Karpas-422 (cell line): Measurements from ENCODE around the gene TMEM132C. TPM values are rescaled to one million over a fixed set of nuclear protein-coding genes. Genes with fewer than 3 reads are reported as not detected.
"Not testable (repeated sequence)": the region's sequence is repeated elsewhere in the genome, so short reads cannot be mapped to it uniquely, and the experiment has no call there.

Source experiments
- DNase-seq: peaks from one replicate; pipeline ENCODE4 v3.0.0-alpha.2; 2015
- H2AFZ ChIP-seq: fragments of 200-600 bp; sonication (generic); 2 replicates; pipeline ENCODE4 v1.6.1; 2014; ENCODE audit warnings: antibody characterized with exemption, low read length, mixed read lengths
- H3K27ac ChIP-seq: fragments of 200-600 bp; sonication (generic); 2 replicates; pipeline ENCODE4 v1.5.1; 2014; ENCODE audit warnings: mild to moderate bottlenecking, low read length, moderate library complexity
- H3K27me3 ChIP-seq: fragments of 200-600 bp; sonication (generic); 2 replicates; pipeline ENCODE4 v1.6.1; 2014; ENCODE audit warnings: low read length, mixed read lengths
- H3K36me3 ChIP-seq: fragments of 200-600 bp; sonication (generic); 2 replicates; pipeline ENCODE4 v1.6.1; 2014; ENCODE audit warnings: low read length, mixed read lengths; ENCODE audit not compliant: insufficient read depth
- H3K4me1 ChIP-seq: fragments of 200-600 bp; sonication (generic); 2 replicates; pipeline ENCODE4 v1.6.1; 2014; ENCODE audit warnings: mild to moderate bottlenecking, low read length, mixed read lengths
- H3K4me2 ChIP-seq: fragments of 200-600 bp; sonication (generic); 2 replicates; pipeline ENCODE4 v1.6.1; 2014; ENCODE audit warnings: low read length, low read depth, mild to moderate bottlenecking; ENCODE audit not compliant: poor library complexity, severe bottlenecking
- H3K4me3 ChIP-seq: fragments of 200-600 bp; sonication (generic); 2 replicates; pipeline ENCODE4 v1.5.1; 2014; ENCODE audit warnings: mild to moderate bottlenecking, antibody characterized with exemption, low read length, mixed read lengths
- H3K79me2 ChIP-seq: fragments of 200-600 bp; sonication (generic); 2 replicates; pipeline ENCODE4 v1.6.1; 2014; ENCODE audit warnings: mild to moderate bottlenecking, low read length, mixed read lengths
- H3K9ac ChIP-seq: fragments of 200-600 bp; sonication (generic); 2 replicates; pipeline ENCODE4 v1.6.0; 2014; ENCODE audit warnings: low read length
- H3K9me2 ChIP-seq: fragments of 200-600 bp; sonication (generic), shearing (Covaris generic); replicated peaks from 2 replicates; pipeline ENCODE4 v1.6.0; 2014; ENCODE audit warnings: mild to moderate bottlenecking, low read length, moderate library complexity; ENCODE audit not compliant: insufficient read depth
- H3K9me3 ChIP-seq: fragments of 300-700, 200-600 bp; sonication (generic); 2 replicates; pipeline ENCODE4 v1.6.1; 2014; ENCODE audit warnings: low read length, mixed read lengths
- H4K20me1 ChIP-seq: fragments of 200-600 bp; sonication (generic); 2 replicates; pipeline ENCODE4 v1.6.1; 2014; ENCODE audit warnings: mild to moderate bottlenecking, antibody characterized with exemption, low read length, low read depth; ENCODE audit not compliant: insufficient read depth
- total RNA-seq: library from RNA; depleted of rRNA; stranded (reverse); fragments of >200 nt; shearing (Covaris generic); gene quantifications from 2 replicates; pipeline ENCODE4 v1.2.3, GENCODE V29; 2014; ENCODE audit warnings: low replicate concordance

Gene TMEM132C
- total RNA-seq, 1 experiment from 2014 or later, result not detected

DNA sequence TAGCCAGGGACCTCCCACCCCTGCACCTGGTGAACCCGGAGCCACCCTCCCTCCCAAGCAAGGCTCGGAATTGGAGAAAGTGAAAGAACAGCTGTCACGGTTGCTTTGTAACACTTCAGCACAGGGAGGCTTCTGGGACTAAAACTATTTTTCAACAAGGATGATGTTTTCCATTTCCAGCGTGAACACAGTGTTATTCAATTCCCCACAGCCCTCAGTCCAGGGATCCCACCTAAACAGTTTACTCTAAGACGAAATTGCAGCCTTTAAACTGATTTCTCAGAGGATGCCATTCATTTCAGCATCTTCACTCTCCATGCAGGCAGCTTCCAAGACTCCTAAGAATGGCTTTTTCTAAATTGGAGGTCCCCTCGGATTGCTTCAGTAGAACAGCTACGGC lies 327.6 kb downstream of the TMEM132C start:
- Histone ChIP-seq H3K9me2 (no peaks in the 10 kb centered on the region), H2AFZ (no peak overlapping the region), H4K20me1 (no peaks in the 10 kb centered on the region), H3K9me3 (no peaks in the 10 kb centered on the region), H3K4me2 (no peak overlapping the region), H3K9ac (no peak overlapping the region), H3K4me3 (no peak overlapping the region), H3K4me1 (no peaks in the 10 kb centered on the region), H3K79me2 (no peaks in the 10 kb centered on the region), H3K36me3 (no peaks in the 10 kb centered on the region), H3K27me3 (no peaks in the 10 kb centered on the region), H3K27ac (no peak overlapping the region)
- DNase-seq, result no peak

DNA sequence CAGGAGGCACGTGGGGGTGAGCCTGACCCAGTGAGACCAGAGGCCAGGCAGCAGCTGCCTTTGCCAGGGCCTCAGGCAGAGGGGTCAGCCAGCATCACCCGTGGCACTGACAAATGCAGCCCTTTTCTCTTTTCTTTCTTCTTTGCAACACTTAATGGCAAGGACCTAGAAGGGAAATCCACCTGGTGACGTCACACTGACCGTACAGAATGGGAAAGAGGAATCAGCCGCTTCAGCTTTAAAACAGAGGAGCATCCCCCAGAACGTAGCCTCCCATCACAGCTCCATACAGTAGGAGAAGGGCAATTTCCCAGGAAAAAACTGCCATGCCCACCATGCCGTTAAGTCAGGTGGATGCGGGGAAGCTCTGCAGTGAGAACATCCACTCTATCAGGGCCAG lies 328.6 kb downstream of the TMEM132C start:
- Histone ChIP-seq H3K27ac (no peak overlapping the region), H3K4me1 (no peaks in the 10 kb centered on the region), H3K9me3 (no peaks in the 10 kb centered on the region), H3K79me2 (no peaks in the 10 kb centered on the region), H4K20me1 (no peaks in the 10 kb centered on the region), H2AFZ (no peak overlapping the region), H3K36me3 (no peaks in the 10 kb centered on the region), H3K9me2 (no peaks in the 10 kb centered on the region), H3K27me3 (no peaks in the 10 kb centered on the region), H3K4me2 (no peak overlapping the region), H3K4me3 (no peak overlapping the region), H3K9ac (no peak overlapping the region)
- no peak for DNase-seq

DNA sequence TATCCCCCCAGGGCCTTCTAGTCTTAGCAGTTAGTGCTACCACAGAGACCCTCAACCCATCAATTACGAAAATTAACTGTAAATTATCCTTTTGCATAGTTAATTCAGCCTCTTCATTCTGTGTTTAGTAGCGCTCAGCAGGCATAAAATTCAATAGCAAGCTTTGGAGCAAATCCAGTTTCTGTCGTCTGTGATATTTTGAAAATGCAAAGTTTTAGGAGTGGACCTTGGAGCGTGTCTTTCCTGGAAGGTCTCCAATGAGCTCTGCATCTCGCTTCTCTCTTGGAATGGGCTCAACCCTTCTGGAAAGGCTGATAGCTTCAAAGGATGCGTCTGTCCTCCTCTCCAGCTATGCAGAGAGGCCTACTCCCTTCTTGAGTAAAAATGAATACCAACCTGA lies 333.9 kb downstream of the TMEM132C start:
- H3K36me3 ChIP-seq, result no peaks in the 10 kb centered on the region
- H3K4me3 ChIP-seq, result no peak overlapping the region
- no peaks in the 10 kb centered on the region for H3K9me3 ChIP-seq
- H3K4me2 ChIP-seq, result no peak overlapping the region
- DNase-seq, result no peak
- H3K9ac ChIP-seq, result no peak overlapping the region
- H3K27me3 ChIP-seq, result no peaks in the 10 kb centered on the region
- H3K4me1 ChIP-seq, result no peaks in the 10 kb centered on the region
- no peaks in the 10 kb centered on the region for H3K79me2 ChIP-seq
- no peaks in the 10 kb centered on the region for H3K9me2 ChIP-seq
- no peak overlapping the region for H2AFZ ChIP-seq
- no peaks in the 10 kb centered on the region for H4K20me1 ChIP-seq
- H3K27ac ChIP-seq, result no peak overlapping the region

DNA sequence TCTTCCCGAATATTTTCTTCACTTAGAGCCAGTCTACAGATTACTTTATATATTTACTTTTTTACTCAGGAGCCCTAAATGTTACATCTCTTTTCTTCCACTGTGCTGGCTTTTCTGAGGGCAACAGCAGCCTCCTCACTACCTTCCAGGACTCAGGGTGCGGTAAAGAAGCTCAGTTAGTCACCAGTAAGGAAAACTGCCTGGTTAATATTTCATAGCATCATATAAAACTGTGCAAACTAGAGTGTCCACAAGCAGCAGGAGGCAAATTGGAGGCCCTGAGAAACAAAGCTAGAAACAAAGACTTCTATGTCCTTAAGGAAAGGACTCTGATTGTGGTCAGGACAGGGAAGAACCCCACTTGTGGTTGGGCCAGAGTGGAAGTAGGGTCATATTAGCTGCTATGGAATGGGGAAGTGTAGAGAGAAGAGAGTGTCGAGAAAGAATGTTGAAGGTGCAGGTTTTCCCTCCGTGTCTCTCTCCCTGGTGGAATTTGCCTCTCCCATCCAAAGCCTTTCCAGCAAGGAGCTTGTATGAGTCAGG lies 336.7 kb downstream of the TMEM132C start:
- Histone ChIP-seq H3K9ac (no peak overlapping the region), H3K27me3 (no peaks in the 10 kb centered on the region), H2AFZ (no peak overlapping the region), H3K27ac (no peak overlapping the region), H3K36me3 (no peaks in the 10 kb centered on the region), H3K4me2 (no peak overlapping the region), H3K4me1 (no peaks in the 10 kb centered on the region), H3K9me3 (no peaks in the 10 kb centered on the region), H3K9me2 (no peaks in the 10 kb centered on the region), H3K79me2 (no peaks in the 10 kb centered on the region), H4K20me1 (no peaks in the 10 kb centered on the region), H3K4me3 (no peak overlapping the region)
- no peak for DNase-seq

DNA sequence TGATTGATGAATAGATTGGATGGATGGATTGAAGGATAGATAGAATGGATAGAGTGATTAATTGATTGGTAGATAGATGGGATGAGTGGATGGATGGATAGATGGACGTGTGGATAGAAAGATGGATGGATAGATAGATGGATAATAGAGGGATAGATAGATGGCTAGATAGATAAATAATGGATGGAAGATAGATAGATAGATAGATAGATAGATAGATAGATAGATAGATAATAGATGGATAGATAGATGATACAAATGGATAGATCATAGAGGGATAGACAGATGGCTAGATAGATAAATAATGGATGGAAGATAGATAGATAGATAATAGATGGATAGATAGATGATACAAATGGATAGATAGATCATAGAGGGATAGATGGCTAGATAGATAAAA lies 337.2 kb downstream of the TMEM132C start:
- not testable (repeated sequence) for H3K79me2 ChIP-seq, H3K27me3 ChIP-seq, H3K4me2 ChIP-seq, H3K9me2 ChIP-seq, H3K4me3 ChIP-seq, H3K9me3 ChIP-seq, H3K36me3 ChIP-seq, H4K20me1 ChIP-seq, H2AFZ ChIP-seq, H3K27ac ChIP-seq, H3K9ac ChIP-seq, H3K4me1 ChIP-seq, DNase-seq

DNA sequence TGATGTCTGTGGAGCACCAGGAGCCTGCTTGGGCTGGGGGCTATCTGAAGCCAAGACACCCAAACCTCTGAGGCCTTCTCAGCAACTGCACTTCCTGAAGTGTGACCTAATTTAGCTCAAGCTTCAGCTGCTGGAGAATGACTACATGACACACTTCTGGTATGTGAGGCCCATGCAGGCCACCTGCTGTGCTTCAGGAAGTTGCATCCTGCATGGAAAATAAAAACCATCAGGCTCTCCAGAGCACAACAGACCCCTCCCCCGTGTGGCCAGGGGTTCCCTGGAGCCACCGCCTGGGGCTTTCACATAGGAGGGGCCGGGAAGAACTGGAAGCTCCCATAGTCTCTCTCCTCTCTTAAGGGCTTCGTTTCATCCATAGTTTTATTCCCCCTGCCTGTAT lies 339.1 kb downstream of the TMEM132C start:
- H3K27ac ChIP-seq, result no peak overlapping the region
- H3K9ac ChIP-seq, result no peak overlapping the region
- H4K20me1 ChIP-seq, result no peaks in the 10 kb centered on the region
- no peaks in the 10 kb centered on the region for H3K9me2 ChIP-seq
- H3K4me3 ChIP-seq, result no peak overlapping the region
- no peaks in the 10 kb centered on the region for H3K79me2 ChIP-seq
- no peaks in the 10 kb centered on the region for H3K36me3 ChIP-seq
- H3K9me3 ChIP-seq, result no peaks in the 10 kb centered on the region
- no peaks in the 10 kb centered on the region for H3K4me1 ChIP-seq
- no peak overlapping the region for H3K4me2 ChIP-seq
- H2AFZ ChIP-seq, result no peak overlapping the region
- H3K27me3 ChIP-seq, result no peaks in the 10 kb centered on the region
- no peak for DNase-seq

DNA sequence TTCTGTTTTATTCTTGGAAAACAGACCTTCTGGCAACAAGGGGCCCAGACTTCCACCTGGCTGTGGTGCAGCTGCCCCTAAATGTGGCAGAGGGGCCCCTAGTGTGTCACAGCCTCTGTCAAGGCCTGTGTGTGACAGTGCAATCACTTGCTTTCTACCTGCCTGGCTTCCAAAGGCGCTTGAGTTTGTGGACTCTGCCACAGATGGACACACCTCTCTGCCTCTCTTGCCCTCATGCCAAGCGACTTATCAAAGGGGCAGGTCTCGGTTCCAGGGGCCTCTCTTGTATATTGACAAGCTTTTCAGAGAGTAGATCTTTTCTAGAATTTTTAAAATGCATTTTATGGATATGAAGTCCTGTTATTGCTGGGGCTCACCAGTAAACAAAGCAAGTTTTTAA lies 339.6 kb downstream of the TMEM132C start:
- Histone ChIP-seq H3K4me2 (no peak overlapping the region), H3K4me3 (no peak overlapping the region), H3K9ac (no peak overlapping the region), H3K79me2 (no peaks in the 10 kb centered on the region), H3K9me2 (no peaks in the 10 kb centered on the region), H4K20me1 (no peaks in the 10 kb centered on the region), H3K27ac (no peak overlapping the region), H3K9me3 (no peaks in the 10 kb centered on the region), H3K27me3 (no peaks in the 10 kb centered on the region), H3K36me3 (no peaks in the 10 kb centered on the region), H2AFZ (no peak overlapping the region), H3K4me1 (no peaks in the 10 kb centered on the region)
- DNase-seq, result no peak

DNA sequence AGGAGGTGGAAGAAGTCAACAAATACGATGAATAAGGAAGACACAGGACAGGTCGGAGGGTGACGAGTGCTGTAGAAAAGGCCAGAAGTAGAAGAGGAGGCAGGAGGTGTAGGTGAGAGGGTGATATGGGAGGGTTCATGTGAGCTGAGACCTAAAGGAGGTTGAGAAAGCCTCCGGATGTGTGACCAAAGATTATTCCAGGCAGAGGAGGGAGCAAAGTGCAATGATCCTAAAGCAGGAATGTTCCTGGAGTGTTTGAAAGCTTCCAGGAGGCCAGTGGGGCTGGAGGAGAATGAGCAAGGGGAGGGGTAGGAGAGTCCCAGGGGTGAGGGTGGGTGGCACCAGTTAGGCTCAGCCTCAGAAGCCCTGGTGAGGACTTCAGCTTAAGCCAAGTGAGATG lies 340.0 kb downstream of the TMEM132C start:
- no peak overlapping the region for H3K27ac ChIP-seq
- H3K9me3 ChIP-seq, result no peaks in the 10 kb centered on the region
- no peaks in the 10 kb centered on the region for H3K27me3 ChIP-seq
- no peak overlapping the region for H3K9ac ChIP-seq
- no peaks in the 10 kb centered on the region for H3K79me2 ChIP-seq
- no peak overlapping the region for H3K4me3 ChIP-seq
- no peak overlapping the region for H3K4me2 ChIP-seq
- no peaks in the 10 kb centered on the region for H3K4me1 ChIP-seq
- H4K20me1 ChIP-seq, result no peaks in the 10 kb centered on the region
- no peak for DNase-seq
- no peaks in the 10 kb centered on the region for H3K36me3 ChIP-seq
- no peak overlapping the region for H2AFZ ChIP-seq
- no peaks in the 10 kb centered on the region for H3K9me2 ChIP-seq

DNA sequence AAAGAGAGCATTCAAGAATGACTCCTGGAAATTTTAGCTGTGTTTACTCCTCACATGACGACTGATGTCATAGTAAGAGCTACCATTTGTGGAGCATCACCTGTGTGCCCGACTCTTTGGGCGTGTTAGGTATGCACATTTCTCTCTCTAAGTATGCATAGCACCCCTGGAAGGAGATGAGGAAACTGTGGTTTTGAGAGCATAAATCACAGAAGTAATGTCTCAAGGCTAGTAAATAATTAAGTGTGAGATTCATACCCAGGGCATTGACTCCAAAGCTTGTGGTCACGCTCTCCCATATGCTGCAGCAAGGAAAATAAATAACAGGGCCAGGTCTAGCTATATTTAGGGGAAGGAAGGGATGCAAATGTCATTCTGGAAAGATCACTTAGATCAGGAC lies 340.7 kb downstream of the TMEM132C start:
- H3K4me1 ChIP-seq, result no peaks in the 10 kb centered on the region
- no peak overlapping the region for H3K9ac ChIP-seq
- H2AFZ ChIP-seq, result no peak overlapping the region
- H3K27me3 ChIP-seq, result no peaks in the 10 kb centered on the region
- no peaks in the 10 kb centered on the region for H3K79me2 ChIP-seq
- no peaks in the 10 kb centered on the region for H3K36me3 ChIP-seq
- H3K4me3 ChIP-seq, result no peak overlapping the region
- H4K20me1 ChIP-seq, result no peaks in the 10 kb centered on the region
- no peak overlapping the region for H3K27ac ChIP-seq
- H3K9me2 ChIP-seq, result no peaks in the 10 kb centered on the region
- H3K9me3 ChIP-seq, result no peaks in the 10 kb centered on the region
- H3K4me2 ChIP-seq, result no peak overlapping the region
- DNase-seq, result no peak
